Nephron (organoid): ENCODE measurements around the gene MT4.

Source experiments
- H3K27ac Mint-ChIP-seq, 3 experiments: 2 replicates each; pipeline ENCODE4 v1.8.0; 2020; ENCODE audit warnings: mixed read lengths in 3 of 3, mild to moderate bottlenecking in 2 of 3, moderate library complexity in 1 of 3
- H3K27me3 Mint-ChIP-seq: 2 replicates; pipeline ENCODE4 v1.8.0; 2021; ENCODE audit warnings: low read depth, mild to moderate bottlenecking, moderate library complexity, mixed read lengths
- H3K36me3 Mint-ChIP-seq: 2 replicates; pipeline ENCODE4 v1.8.0; 2020; ENCODE audit warnings: low read depth, mixed read lengths
- H3K4me1 Mint-ChIP-seq: 2 replicates; pipeline ENCODE4 v1.8.0; 2020; ENCODE audit warnings: mixed read lengths
- H3K4me3 Mint-ChIP-seq, 3 experiments: 2 replicates each; pipeline ENCODE4 v1.8.0; 2020; ENCODE audit warnings: mild to moderate bottlenecking in 3 of 3, mixed read lengths in 3 of 3, moderate library complexity in 2 of 3
- H3K9me3 Mint-ChIP-seq: 2 replicates; pipeline ENCODE4 v1.8.0; 2020; ENCODE audit warnings: mixed read lengths
- CTCF ChIP-seq, 3 experiments: fragments of 200-600 bp; sonication (generic); IDR thresholded peaks; one replicate each; pipeline ENCODE4 v1.5.0; 2021; ENCODE audit warnings: antibody characterized with exemption in 3 of 3; ENCODE audit not compliant: unreplicated experiment in 3 of 3

The MT4 gene

GRCh38 chr16:56520251-56520577 is 44.7 kb upstream of the MT4 start:
- Mint-ChIP-seq H3K27me3 (peaks cover 4% of the 10 kb centered on the region), H3K4me3 (peak overlapping the region; percentile 85 to 90 (median 89)), H3K9me3 (no peaks in the 10 kb centered on the region), H3K36me3 (no peaks in the 10 kb centered on the region), H3K27ac (peak overlapping the region; percentile 55 to 90 (median 86)), H3K4me1 (peaks cover 20% of the 10 kb centered on the region)
- no peak for TF ChIP-seq CTCF (IDR thresholded peaks at IDR 0.05; ENCODE audit: unreplicated experiment in 3 of 3)

GRCh38 chr16:56525236-56525635 is 39.6 kb upstream of the MT4 start:
- peaks cover 8% of the 10 kb centered on the region for H3K27me3 Mint-ChIP-seq
- peak overlapping the region; percentile 22 to 37 (median 32) for H3K27ac Mint-ChIP-seq
- no peaks in the 10 kb centered on the region for H3K9me3 Mint-ChIP-seq
- peaks cover 23% of the 10 kb centered on the region for H3K4me1 Mint-ChIP-seq
- H3K4me3 Mint-ChIP-seq: no peak overlapping the region
- no peaks in the 10 kb centered on the region for H3K36me3 Mint-ChIP-seq
- no peak for TF ChIP-seq CTCF (IDR thresholded peaks at IDR 0.05; ENCODE audit: unreplicated experiment in 3 of 3)

GRCh38 chr16:56530872-56531271 is 34.0 kb upstream of the MT4 start:
- no peaks in the 10 kb centered on the region for H3K36me3 Mint-ChIP-seq
- peaks cover 11% of the 10 kb centered on the region for H3K4me1 Mint-ChIP-seq
- H3K4me3 Mint-ChIP-seq: no peak overlapping the region
- no peak overlapping the region for H3K27ac Mint-ChIP-seq
- TF ChIP-seq CTCF (IDR thresholded peaks at IDR 0.05; ENCODE audit: unreplicated experiment in 3 of 3): no peak
- no peaks in the 10 kb centered on the region for H3K9me3 Mint-ChIP-seq
- peaks cover 23% of the 10 kb centered on the region for H3K27me3 Mint-ChIP-seq

GRCh38 chr16:56532714-56533113 is 32.2 kb upstream of the MT4 start:
- H3K4me1 Mint-ChIP-seq: no peaks in the 10 kb centered on the region
- H3K27ac Mint-ChIP-seq: no peak overlapping the region
- no peak for TF ChIP-seq CTCF (IDR thresholded peaks at IDR 0.05; ENCODE audit: unreplicated experiment in 3 of 3)
- H3K4me3 Mint-ChIP-seq: no peak overlapping the region
- H3K36me3 Mint-ChIP-seq: no peaks in the 10 kb centered on the region
- no peaks in the 10 kb centered on the region for H3K9me3 Mint-ChIP-seq
- peaks cover 32% of the 10 kb centered on the region for H3K27me3 Mint-ChIP-seq

- Mint-ChIP-seq H3K4me1 (no peaks in the 10 kb centered on the region), H3K27ac (no peak overlapping the region), H3K27me3 (peaks cover 32% of the 10 kb centered on the region), H3K4me3 (no peak overlapping the region), H3K9me3 (no peaks in the 10 kb centered on the region), H3K36me3 (no peaks in the 10 kb centered on the region)
- TF ChIP-seq CTCF (IDR thresholded peaks at IDR 0.05; ENCODE audit: unreplicated experiment in 3 of 3): no peak
These were observed 30.0 kb upstream of the MT4 start for GRCh38 chr16:56534847-56535383.

GRCh38 chr16:56538331-56538730 is 26.5 kb upstream of the MT4 start:
- Mint-ChIP-seq H3K27ac (no peak overlapping the region), H3K27me3 (peaks cover 26% of the 10 kb centered on the region), H3K9me3 (peaks cover 3% of the 10 kb centered on the region), H3K4me3 (no peak overlapping the region), H3K4me1 (no peaks in the 10 kb centered on the region), H3K36me3 (no peaks in the 10 kb centered on the region)
- TF ChIP-seq CTCF (IDR thresholded peaks at IDR 0.05; ENCODE audit: unreplicated experiment in 3 of 3): no peak
